GM21529 (cell line): Measurements from ENCODE around the gene HS3ST2.
"Not testable (repeated sequence)": the region's sequence is repeated elsewhere in the genome, so short reads cannot be mapped to it uniquely, and the experiment has no call there.

Source experiments
- ATAC-seq: cut with Tn5 transposase; IDR thresholded peaks from one replicate; pipeline ENCODE4 v1.9.1; 2021; ENCODE audit not compliant: unreplicated experiment

Gene HS3ST2

GRCh38 chr16:22874394-22874793 lies 60.4 kb downstream of the HS3ST2 start:
- ATAC-seq = no peak

DNA sequence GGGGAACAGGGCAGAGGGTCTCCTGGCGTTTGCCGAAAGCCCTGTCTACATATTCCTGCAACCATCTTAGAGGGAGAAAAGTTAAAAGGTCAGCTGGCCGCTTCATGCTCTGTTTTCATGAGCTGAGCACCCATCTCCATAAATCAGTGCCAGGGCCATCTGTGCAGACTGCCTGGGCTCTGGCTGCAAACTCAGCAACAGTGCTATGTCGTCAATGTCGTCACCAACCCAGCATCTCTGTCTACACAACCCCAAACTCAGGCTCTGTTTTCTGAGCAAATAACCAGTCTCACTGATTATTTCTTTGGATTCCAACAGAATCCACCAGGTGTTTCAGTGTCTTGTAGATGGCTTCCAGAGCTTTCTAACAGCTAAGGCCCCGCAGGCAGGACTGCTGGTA lies 65.0 kb downstream of the HS3ST2 start:
- ATAC-seq = no peak

GRCh38 chr16:22879466-22879865 lies 65.5 kb downstream of the HS3ST2 start:
- no peak for ATAC-seq

DNA sequence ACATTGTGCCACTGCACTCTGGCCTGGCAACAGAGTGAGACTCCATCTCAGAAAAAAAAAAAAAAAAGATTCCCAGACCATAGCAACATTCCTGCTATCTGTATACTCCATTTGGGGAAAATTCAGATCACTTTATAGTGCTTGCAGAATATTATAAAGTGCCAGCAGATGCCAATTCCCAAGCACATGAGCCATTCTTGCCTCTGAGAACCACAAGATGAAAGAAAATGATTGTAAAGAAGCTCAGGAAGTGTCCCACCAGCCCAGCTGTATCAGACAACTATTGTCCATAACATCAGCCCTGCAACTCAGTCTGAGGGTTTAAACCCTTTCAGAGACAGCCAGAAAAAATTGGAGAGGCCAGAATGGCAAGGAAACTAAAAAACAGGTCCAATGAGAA lies 69.0 kb downstream of the HS3ST2 start:
- ATAC-seq = no peak

- ATAC-seq = no peak
Observed at GRCh38 chr16:22885951-22886350, 72.0 kb downstream of the HS3ST2 start.

- no peak for ATAC-seq
Observed at GRCh38 chr16:22886927-22887326, 73.0 kb downstream of the HS3ST2 start.

DNA sequence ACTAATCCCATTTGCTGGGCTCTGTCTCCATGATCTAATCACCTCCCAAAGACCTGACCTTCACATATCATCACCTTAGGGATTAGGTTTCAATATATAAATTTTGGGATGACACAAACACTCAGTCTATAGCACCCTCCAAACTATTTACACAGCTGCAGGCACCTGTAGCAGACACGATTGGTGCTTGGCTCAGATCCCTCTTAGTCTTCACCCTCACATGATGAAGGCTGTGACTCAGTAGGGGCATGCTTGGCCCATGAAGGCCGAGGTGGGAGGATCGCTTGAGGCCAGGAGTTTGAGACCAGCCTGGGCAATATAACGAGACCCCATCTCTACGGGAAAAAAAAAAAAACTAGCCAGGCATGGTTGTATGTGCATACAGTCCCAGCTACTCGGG lies 73.5 kb downstream of the HS3ST2 start:
- ATAC-seq = no peak

- ATAC-seq = no peak
Observed at GRCh38 chr16:22888791-22889190, 74.8 kb downstream of the HS3ST2 start.

DNA sequence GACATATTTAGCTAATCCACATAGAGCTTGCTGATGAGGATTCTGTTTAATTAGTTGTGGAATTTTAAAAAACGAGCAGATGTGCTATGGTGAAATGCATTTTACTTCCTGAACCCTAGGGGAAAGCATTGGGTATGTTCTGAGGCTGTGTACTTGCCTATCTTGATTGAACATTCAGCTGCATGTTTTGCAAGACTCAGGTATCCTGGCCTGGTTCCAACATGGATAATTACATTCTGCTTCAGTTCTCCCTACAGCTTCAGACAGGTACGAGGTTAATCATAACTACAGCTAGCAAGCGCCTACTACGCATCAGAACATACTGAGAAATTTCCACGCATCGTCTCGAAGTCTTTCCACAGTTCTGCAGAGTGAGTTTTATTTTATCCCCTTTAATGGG lies 77.0 kb downstream of the HS3ST2 start:
- ATAC-seq = no peak

- ATAC-seq = no peak
Observed at GRCh38 chr16:22897184-22897583, 83.2 kb downstream of the HS3ST2 start.

DNA sequence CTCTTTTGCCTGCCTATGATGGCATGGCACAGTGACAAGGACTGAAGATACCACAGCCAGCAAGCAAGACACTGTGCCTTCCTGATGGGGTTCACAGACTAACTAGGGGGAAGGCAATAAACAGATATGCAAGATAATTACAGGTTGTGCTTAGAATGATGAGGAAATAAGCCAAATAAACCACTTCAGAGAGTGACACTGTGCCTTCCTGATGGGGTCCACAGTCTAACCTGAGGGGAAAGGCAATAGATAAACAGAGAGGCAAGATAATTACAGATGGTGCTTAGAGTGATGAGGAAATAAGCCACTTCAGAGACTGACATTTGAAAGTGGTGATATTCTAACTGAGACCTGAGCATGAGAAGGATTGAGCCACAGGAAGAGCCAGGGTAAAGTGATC lies 84.2 kb downstream of the HS3ST2 start:
- no peak for ATAC-seq

GRCh38 chr16:22898874-22899348 lies 84.9 kb downstream of the HS3ST2 start:
- no peak for ATAC-seq

- ATAC-seq = not testable (repeated sequence)
Observed at GRCh38 chr16:22899567-22899966, 85.6 kb downstream of the HS3ST2 start.

GRCh38 chr16:22900863-22901262 lies 86.9 kb downstream of the HS3ST2 start:
- ATAC-seq = no peak

- no peak for ATAC-seq
Observed at GRCh38 chr16:22901563-22901962, 87.6 kb downstream of the HS3ST2 start.

- no peak for ATAC-seq
Observed at GRCh38 chr16:22903716-22904115, 89.8 kb downstream of the HS3ST2 start.

DNA sequence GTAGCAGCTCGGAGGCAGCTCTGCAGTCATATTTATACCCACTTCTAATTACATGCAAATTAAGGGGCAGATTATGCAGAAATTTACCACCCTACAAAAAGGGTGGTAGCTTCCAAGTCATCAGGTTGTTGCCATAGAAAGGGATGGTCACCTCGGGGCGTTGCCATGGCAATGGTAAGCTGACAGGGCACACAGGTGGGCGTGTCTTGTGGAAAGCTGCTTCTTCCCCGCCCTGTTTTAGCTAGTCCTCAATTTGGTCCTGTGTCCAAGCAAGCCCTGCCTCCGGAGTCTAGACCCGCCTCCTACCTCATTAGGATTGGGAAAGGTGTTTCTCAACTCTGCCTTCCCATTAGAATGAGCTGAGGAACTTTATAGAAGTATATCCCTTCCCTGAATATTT lies 98.7 kb downstream of the HS3ST2 start:
- ATAC-seq = no peak

DNA sequence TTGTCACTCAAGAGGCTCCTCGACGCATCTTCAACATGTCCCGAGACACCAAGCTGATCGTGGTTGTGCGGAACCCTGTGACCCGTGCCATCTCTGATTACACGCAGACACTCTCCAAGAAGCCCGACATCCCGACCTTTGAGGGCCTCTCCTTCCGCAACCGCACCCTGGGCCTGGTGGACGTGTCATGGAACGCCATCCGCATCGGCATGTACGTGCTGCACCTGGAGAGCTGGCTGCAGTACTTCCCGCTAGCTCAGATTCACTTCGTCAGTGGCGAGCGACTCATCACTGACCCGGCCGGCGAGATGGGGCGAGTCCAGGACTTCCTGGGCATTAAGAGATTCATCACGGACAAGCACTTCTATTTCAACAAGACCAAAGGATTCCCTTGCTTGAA lies 101.0 kb downstream of the HS3ST2 start:
- ATAC-seq = no peak

- no peak for ATAC-seq
Observed at GRCh38 chr16:22923491-22923890, 109.5 kb downstream of the HS3ST2 start.

GRCh38 chr16:22924492-22924891 lies 110.5 kb downstream of the HS3ST2 start:
- no peak for ATAC-seq

DNA sequence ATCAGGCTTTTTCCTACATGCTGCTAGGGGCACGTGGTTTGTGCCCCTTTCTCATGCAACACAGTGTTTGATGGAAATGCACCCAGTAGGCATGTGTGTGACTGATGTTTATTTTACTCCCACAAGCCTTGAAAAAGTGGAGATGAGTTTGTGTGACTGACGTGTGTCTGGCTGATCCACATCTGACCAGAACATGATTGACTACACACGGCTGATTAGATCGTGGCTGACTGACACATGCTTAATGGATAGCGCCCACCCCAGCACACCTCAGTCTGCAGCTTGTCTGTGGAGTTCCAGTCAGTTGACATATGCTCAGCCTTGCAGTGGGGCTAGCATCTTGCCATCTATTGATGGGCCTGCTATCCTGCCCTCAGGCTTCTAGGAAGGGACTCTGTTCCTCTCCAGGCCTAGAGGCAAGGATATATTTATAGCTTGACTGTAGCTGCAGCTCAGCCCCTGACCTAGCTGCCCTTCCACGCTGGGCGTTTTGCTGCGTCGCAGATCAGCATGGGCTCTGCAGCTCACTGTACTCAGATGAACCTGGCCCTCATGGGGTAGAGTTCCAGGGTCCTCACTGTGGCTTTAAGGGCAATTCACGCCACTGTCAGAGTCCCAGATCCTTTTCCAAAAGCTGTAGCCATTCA lies 112.3 kb downstream of the HS3ST2 start:
- no peak for ATAC-seq

DNA sequence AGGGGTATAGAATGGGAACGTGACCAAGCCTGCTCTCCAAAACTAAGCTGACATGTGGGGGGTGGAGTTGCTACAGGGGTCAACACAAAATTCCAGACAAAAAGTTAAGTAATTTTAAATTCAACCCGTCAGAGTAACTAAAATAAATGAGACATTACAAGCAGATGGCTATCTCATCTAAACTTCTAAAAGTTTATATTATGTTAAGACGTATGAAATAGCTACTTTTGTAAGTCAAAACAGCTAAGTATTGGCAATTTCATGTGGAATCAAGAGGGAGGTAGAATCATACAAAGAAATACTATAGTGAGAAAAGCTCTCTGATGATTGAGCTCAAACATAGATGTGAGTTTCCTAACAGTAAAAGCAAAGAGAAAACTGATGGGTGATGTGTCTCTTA lies 113.3 kb downstream of the HS3ST2 start:
- ATAC-seq = no peak

GRCh38 chr16:22928882-22929435 lies 115.0 kb downstream of the HS3ST2 start:
- no peak for ATAC-seq
